AG04449 (cell line): Measurements from ENCODE around the gene PCBP2.

Source experiments
- CTCF ChIA-PET: fragments of 350-600 bp; formaldehyde crosslinking; extraction: SDS; loops from one replicate; lab custom pipeline; 2021; ENCODE audit warnings: antibody characterized with exemption; lab: Yijun Ruan, JAX
- POLR2A ChIA-PET: fragments of 400-600, 350-600 bp; formaldehyde crosslinking; extraction: SDS; loops from one replicate; lab custom pipeline; 2020; ENCODE audit warnings: antibody characterized with exemption, inconsistent platforms; lab: Yijun Ruan, JAX
- DNase-seq: peaks from one replicate; pipeline ENCODE4 v3.0.0-alpha.2; 2010; ENCODE audit warnings: low read depth, low spot score
- H3K4me3 ChIP-seq: 2 replicates; pipeline ENCODE4 v1.5.1; 2011; ENCODE audit warnings: low read depth, mild to moderate bottlenecking, control low read depth, low read length
- CTCF ChIP-seq: IDR thresholded peaks from one replicate; pipeline ENCODE4 v1.5.1; 2011; ENCODE audit warnings: mild to moderate bottlenecking, moderate library complexity, low read length, control low read depth, inconsistent platforms; ENCODE audit not compliant: insufficient read depth; ENCODE audit errors: missing control alignments

PCBP2 gene

DNA sequence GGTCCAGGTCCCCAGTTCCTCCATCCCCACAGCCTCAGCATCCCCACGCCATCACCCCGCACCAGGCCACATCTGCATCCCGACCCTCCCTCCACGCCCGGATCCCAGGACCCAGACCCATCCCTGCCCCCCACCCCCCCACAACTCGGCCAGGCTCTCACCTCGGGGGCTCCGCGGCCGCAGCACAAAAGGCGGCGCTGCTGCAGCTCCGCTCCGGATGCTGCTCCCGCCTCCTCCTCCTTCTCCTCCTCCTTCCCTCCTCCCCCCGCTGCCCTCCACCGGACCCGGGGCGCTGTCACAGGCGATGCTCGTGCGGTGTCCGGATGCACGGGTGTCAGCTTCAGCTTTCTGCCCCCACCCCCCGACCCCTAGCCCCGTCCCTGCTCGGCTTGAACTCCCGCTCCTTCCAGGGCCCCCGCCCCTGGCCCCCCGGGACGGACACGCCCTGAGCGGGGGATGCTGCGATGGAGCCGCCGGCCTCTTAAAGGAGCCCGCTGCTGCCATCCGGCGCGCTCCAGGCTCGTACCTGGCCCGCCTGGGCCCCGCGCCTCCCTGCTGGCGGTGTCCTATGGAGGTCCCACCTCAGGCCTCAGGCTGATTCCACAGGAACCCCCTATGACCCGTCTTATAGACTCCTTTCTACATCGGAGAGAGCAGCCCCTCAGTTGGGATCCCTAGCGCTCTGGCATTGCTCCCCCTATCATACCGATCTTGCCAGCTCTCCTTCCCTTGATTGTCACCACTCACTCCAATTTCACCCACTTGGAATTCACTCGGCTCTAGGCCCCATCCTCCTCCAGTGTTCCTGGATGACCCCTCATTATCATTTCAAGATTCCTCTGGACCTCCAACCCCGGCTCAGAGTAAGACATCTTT, 47.6 kb downstream of the PCBP2 start, which contains the start of gene MAP3K12:
Gene MAP3K12 (minus strand): TSS at position 193 of the 876 bp plus-strand sequence. CDS start 12,067 bp downstream, outside the sequence.
- no peak for DNase-seq
- ChIA-PET CTCF (interaction anchor here (0.7 to 5.3 kb wide), 8 partner anchors 10 to 175 kb away, joined by 3 to 22 read pairs (median 4); no protein-coding TSS in a partner anchor), POLR2A (interaction anchor here (0.7 to 2.0 kb wide), 6 partner anchors 9 to 204 kb away, joined by 3 to 9 read pairs (median 6); partner anchors contain the start of genes PFDN5 and PRR13)

DNA sequence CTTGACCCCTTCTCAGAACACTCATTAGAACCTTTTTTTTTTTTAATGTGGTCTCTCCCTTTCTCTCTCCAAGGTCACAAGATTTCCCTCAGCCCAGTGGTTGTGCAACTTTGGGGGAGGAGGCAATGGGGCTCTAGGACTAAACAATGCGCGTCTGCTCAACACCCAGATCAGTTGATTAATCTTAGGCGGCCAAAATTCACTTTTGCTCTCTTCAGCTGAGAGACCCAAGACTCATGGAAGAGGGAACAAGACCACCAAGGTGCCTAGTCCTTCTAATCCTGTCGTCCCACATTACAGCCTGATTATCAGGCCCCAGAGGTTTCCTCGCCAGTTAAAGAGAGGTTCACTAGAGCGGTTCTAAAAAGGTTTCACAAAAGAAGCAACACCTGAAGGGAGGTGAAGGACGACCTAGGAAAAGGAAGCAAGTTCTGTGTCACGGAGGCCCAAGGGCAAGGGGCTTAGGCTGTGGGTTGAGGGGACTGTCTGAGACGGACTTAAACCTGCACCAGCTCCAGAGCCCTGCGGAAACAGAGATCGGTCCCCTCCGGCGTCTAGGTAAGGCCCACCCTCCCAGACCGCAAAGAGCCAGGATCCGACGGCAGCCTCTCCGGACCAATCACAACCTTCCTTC, 48.4 kb downstream of the PCBP2 start:
- peak overlapping the region; percentile 83 for H3K4me3 ChIP-seq
- POLR2A ChIA-PET, result interaction anchor here (0.6 to 2.0 kb wide), 15 partner anchors 8 to 249 kb away, joined by 3 to 12 read pairs (median 4); partner anchors contain the start of genes AAAS, PFDN5 and PRR13
- CTCF ChIA-PET, result interaction anchor here (0.9 to 5.3 kb wide), 7 partner anchors 10 to 194 kb away, joined by 3 to 22 read pairs (median 8); partner anchors contain the start of gene AAAS
- no peak for DNase-seq
- TF ChIP-seq CTCF, result no peak

More for the DNA sequence above, 47.6 kb downstream of the PCBP2 start, which contains the start of gene MAP3K12:
- peak; percentile 40 for TF ChIP-seq CTCF
- H3K4me3 ChIP-seq, result peak within 1 kb of the TSS; percentile 83

- peak within 1 kb of the TSS; percentile 83 for H3K4me3 ChIP-seq
- TF ChIP-seq CTCF, result no peak
- CTCF ChIA-PET, result interaction anchor here (1.3 to 5.3 kb wide), 8 partner anchors 9 to 193 kb away, joined by 3 to 22 read pairs (median 6); partner anchors contain the start of gene AAAS
- DNase-seq, result peak; percentile 98
- POLR2A ChIA-PET, result interaction anchor here (0.6 to 2.0 kb wide), 18 partner anchors 9 to 320 kb away, joined by 3 to 12 read pairs (median 4); partner anchors contain the start of genes AAAS, PRR13 and SP1
Observed at GRCh38 chr12:53500776-53501614, 49.1 kb downstream of the PCBP2 start, which contains the start of gene TARBP2. TARBP2 (plus strand) TSS chr12:53501283; CDS start chr12:53501409, 126 bp downstream.

DNA sequence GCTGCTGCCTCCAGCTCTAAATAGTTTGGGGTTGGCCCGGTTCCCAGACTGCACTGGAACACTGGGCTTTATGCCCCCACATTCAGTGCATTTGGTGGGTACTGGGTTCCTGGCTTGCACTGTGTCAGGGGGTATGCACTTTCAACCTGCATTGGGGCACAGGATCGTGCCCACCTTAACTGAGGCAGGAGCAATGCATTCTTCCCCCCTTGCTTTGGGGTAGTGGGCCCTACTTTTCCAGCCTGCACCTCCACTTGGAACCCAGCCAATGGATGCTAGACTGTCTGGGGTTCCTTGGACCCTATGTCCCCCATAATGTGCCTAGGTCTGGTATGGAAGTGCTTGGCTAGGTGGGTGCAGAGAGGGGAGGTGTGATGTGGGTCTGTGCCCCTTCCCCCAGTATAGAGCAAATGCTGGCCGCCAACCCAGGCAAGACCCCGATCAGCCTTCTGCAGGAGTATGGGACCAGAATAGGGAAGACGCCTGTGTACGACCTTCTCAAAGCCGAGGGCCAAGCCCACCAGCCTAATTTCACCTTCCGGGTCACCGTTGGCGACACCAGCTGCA, 49.8 kb downstream of the PCBP2 start:
- ChIA-PET POLR2A (interaction anchor here (0.7 to 2.0 kb wide), 11 partner anchors 10 to 320 kb away, joined by 3 to 12 read pairs (median 5); partner anchors contain the start of genes AAAS, PRR13 and SP1), CTCF (interaction anchor here (1.3 to 12.0 kb wide), 8 partner anchors 8 to 193 kb away, joined by 3 to 135 read pairs (median 6); partner anchors contain the start of gene AAAS)
- no peak for DNase-seq
- no peak for TF ChIP-seq CTCF
- H3K4me3 ChIP-seq, result peak overlapping the region; percentile 81

DNA sequence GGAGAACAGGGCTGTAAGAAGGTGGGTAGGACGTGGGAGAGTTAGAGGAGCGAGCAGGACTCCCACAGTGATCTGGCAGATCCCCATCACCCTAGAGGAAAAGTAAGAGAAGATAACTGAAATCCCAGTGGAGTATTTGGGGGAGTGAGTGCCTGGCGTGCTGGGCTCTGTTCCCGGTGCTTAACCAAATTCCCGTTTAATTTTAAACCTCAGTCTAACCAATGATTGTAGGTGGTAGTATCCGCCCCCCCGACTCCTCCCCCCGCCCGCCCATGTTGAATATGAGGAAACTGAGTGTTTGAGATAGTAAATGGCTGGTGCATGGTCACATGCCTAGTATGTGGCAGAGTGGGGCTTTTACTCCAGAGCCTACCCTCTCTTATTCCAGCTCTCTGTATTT, 50.4 kb downstream of the PCBP2 start:
- CTCF ChIA-PET, result interaction anchor here (1.5 to 12.0 kb wide), 4 partner anchors 8 to 179 kb away, joined by 3 to 135 read pairs (median 16); partner anchors contain the start of gene AAAS
- POLR2A ChIA-PET, result no interaction called here
- no peak for DNase-seq
- H3K4me3 ChIP-seq, result peak overlapping the region; percentile 81
- no peak for TF ChIP-seq CTCF
